ENCODE measurements around the gene MYL3.

DNA sequence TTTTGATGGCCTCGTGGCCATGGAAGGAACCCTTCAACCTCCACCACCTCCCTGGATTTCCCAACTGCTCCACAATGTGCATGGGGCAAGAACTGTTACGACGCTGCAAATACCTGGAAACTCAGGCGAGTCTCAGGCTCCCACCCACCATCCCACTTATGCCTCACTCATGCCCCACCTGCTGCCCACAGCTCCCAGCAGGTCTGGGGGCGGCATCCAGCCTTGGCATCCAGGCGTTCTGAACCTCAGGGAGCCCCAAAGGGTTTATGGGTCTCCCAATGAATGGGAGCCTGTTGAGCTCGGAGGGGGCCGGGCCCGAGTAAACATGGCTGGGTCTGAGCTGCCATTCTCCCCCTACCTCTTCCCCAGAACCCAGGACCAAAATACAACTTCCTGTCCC is 12.3 kb upstream of the MYL3 start:
- TF ChIP-seq, protein P1, sequence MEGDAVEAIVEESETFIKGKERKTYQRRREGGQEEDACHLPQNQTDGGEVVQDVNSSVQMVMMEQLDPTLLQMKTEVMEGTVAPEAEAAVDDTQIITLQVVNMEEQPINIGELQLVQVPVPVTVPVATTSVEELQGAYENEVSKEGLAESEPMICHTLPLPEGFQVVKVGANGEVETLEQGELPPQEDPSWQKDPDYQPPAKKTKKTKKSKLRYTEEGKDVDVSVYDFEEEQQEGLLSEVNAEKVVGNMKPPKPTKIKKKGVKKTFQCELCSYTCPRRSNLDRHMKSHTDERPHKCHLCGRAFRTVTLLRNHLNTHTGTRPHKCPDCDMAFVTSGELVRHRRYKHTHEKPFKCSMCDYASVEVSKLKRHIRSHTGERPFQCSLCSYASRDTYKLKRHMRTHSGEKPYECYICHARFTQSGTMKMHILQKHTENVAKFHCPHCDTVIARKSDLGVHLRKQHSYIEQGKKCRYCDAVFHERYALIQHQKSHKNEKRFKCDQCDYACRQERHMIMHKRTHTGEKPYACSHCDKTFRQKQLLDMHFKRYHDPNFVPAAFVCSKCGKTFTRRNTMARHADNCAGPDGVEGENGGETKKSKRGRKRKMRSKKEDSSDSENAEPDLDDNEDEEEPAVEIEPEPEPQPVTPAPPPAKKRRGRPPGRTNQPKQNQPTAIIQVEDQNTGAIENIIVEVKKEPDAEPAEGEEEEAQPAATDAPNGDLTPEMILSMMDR (IDR thresholded peaks at IDR 0.05), result no peak
- no peak for TF ChIP-seq POLR2A (IDR thresholded peaks at IDR 0.05)

All from uterus (tissue), 2 donors.